H9 (cell line): Measurements from ENCODE around the gene CD2AP. TPM values are rescaled to one million over a fixed set of nuclear protein-coding genes. Genes with fewer than 3 reads are reported as not detected.
A peak's percentile ranks its signal among the peaks of the same experiment; 100 is the strongest.

Experiments
- DNase-seq: peaks from one replicate; pipeline ENCODE4 v3.0.0-alpha.2; 2017
- H2AFZ ChIP-seq: one replicate; pipeline ENCODE4 v1.6.1; 2013; ENCODE audit warnings: mild to moderate bottlenecking, low read length, control low read depth, moderate library complexity
- H2AK5ac ChIP-seq: 2 replicates; pipeline ENCODE4 v1.6.1; 2013; ENCODE audit warnings: low read length, control low read depth, mixed read lengths; ENCODE audit not compliant: insufficient read length
- H2BK120ac ChIP-seq: one replicate; pipeline ENCODE4 v1.6.1; 2013; ENCODE audit warnings: low read depth, mild to moderate bottlenecking, low read length, control low read depth, inconsistent platforms; ENCODE audit not compliant: poor library complexity, severe bottlenecking
- H2BK12ac ChIP-seq: 2 replicates; pipeline ENCODE4 v1.6.1; 2013; ENCODE audit warnings: low read length, control low read depth, mixed read lengths, low read depth; ENCODE audit not compliant: insufficient read length
- H2BK15ac ChIP-seq: 2 replicates; pipeline ENCODE4 v1.6.1; 2013; ENCODE audit warnings: low read depth, low read length, control low read depth
- H2BK20ac ChIP-seq: one replicate; pipeline ENCODE4 v1.6.1; 2013; ENCODE audit warnings: low read depth, mild to moderate bottlenecking, low read length, control low read depth, inconsistent platforms; ENCODE audit not compliant: poor library complexity, severe bottlenecking
- H2BK5ac ChIP-seq: 2 replicates; pipeline ENCODE4 v1.6.1; 2013; ENCODE audit warnings: low read length, control low read depth, mixed read lengths; ENCODE audit not compliant: insufficient read length
- H3K14ac ChIP-seq: 2 replicates; pipeline ENCODE4 v1.6.1; 2013; ENCODE audit warnings: low read length, control low read depth; ENCODE audit not compliant: insufficient read depth
- H3K18ac ChIP-seq: 2 replicates; pipeline ENCODE4 v1.6.1; 2013; ENCODE audit warnings: low read depth, mild to moderate bottlenecking, mixed read lengths, low read length, control low read depth; ENCODE audit not compliant: insufficient read length
- H3K23ac ChIP-seq: 2 replicates; pipeline ENCODE4 v1.6.1; 2013; ENCODE audit warnings: low read length, control low read depth, mixed read lengths, low read depth; ENCODE audit not compliant: insufficient read length
- H3K23me2 ChIP-seq: 2 replicates; pipeline ENCODE4 v1.6.1; 2013; ENCODE audit warnings: low read depth, mild to moderate bottlenecking, mixed read lengths, low read length, control low read depth; ENCODE audit not compliant: insufficient read length, poor library complexity, severe bottlenecking
- H3K27ac ChIP-seq: 2 replicates; pipeline ENCODE4 v1.5.1; 2013; ENCODE audit warnings: low read length, control low read depth, mixed read lengths, low read depth; ENCODE audit not compliant: insufficient read length
- H3K27me3 ChIP-seq: 2 replicates; pipeline ENCODE4 v1.6.1; 2013; ENCODE audit warnings: low read length, control low read depth, inconsistent platforms; ENCODE audit not compliant: insufficient read depth
- H3K4ac ChIP-seq: 2 replicates; pipeline ENCODE4 v1.6.1; 2013; ENCODE audit warnings: low read depth, mild to moderate bottlenecking, control low read depth, inconsistent platforms, low read length, moderate library complexity
- H3K4me1 ChIP-seq: 2 replicates; pipeline ENCODE4 v1.6.1; 2013; ENCODE audit warnings: low read length, control low read depth, inconsistent platforms; ENCODE audit not compliant: insufficient read depth
- H3K4me2 ChIP-seq: 2 replicates; pipeline ENCODE4 v1.6.1; 2013; ENCODE audit warnings: low read length, control low read depth, mixed read lengths; ENCODE audit not compliant: insufficient read length, insufficient read depth
- H3K56ac ChIP-seq: 2 replicates; pipeline ENCODE4 v1.6.1; 2013; ENCODE audit warnings: low read depth, mild to moderate bottlenecking, mixed read lengths, low read length, control low read depth; ENCODE audit not compliant: insufficient read length
- H3K79me1 ChIP-seq: 2 replicates; pipeline ENCODE4 v1.6.1; 2013; ENCODE audit warnings: low read depth, mild to moderate bottlenecking, moderate library complexity, low read length, control low read depth, inconsistent platforms; ENCODE audit not compliant: insufficient read depth, poor library complexity, severe bottlenecking
- H3K79me2 ChIP-seq: 2 replicates; pipeline ENCODE4 v1.6.1; 2013; ENCODE audit warnings: low read length, control low read depth, inconsistent platforms; ENCODE audit not compliant: insufficient read depth
- H3K9ac ChIP-seq: 2 replicates; pipeline ENCODE4 v1.6.1; 2013; ENCODE audit warnings: low read length, control low read depth, mixed read lengths; ENCODE audit not compliant: insufficient read length; ENCODE audit errors: extremely low read depth
- H3K9me3 ChIP-seq: one replicate; pipeline ENCODE4 v1.6.1; 2013; ENCODE audit warnings: low read depth, low read length, inconsistent platforms; ENCODE audit not compliant: control insufficient read depth
- H3T11ph ChIP-seq: one replicate; pipeline ENCODE4 v1.6.1; 2013; ENCODE audit warnings: mild to moderate bottlenecking, low read length, control low read depth, inconsistent platforms
- H4K20me1 ChIP-seq: one replicate; pipeline ENCODE4 v1.6.1; 2013; ENCODE audit not compliant: control insufficient read depth, insufficient read length, insufficient read depth
- H4K5ac ChIP-seq: 2 replicates; pipeline ENCODE4 v1.6.1; 2013; ENCODE audit warnings: low read depth, mild to moderate bottlenecking, mixed read lengths, low read length, control low read depth; ENCODE audit not compliant: insufficient read length
- H4K8ac ChIP-seq: replicated peaks from 2 replicates; pipeline ENCODE4 v1.6.1; 2013; ENCODE audit warnings: low read length, control low read depth, mixed read lengths, low read depth; ENCODE audit not compliant: insufficient read length
- H4K91ac ChIP-seq: 2 replicates; pipeline ENCODE4 v1.6.1; 2013; ENCODE audit warnings: low read depth, mild to moderate bottlenecking, moderate library complexity, mixed read lengths, low read length, control low read depth; ENCODE audit not compliant: insufficient read length
- H3K27ac Mint-ChIP-seq, 3 experiments: 2 replicates in 2 of 3; 3 replicates in 1 of 3; pipeline ENCODE4 v1.8.0; 2020 to 2021; ENCODE audit warnings: mixed read lengths in 3 of 3, mild to moderate bottlenecking in 1 of 3, moderate library complexity in 1 of 3
- H3K27me3 Mint-ChIP-seq: 2 replicates; pipeline ENCODE4 v1.8.0; 2021; ENCODE audit warnings: low read depth, mild to moderate bottlenecking, moderate library complexity, mixed read lengths
- H3K36me3 Mint-ChIP-seq, 3 experiments: 2 replicates in 2 of 3; 3 replicates in 1 of 3; pipeline ENCODE4 v1.8.0; 2020 to 2021; ENCODE audit warnings: low read depth in 3 of 3, mixed read lengths in 3 of 3; ENCODE audit not compliant: insufficient read depth in 1 of 3
- H3K4me1 Mint-ChIP-seq, 2 experiments: 2 replicates each; pipeline ENCODE4 v1.8.0; 2020; ENCODE audit warnings: mixed read lengths in 2 of 2
- H3K4me3 Mint-ChIP-seq, 2 experiments: 2 replicates in 1 of 2; 3 replicates in 1 of 2; pipeline ENCODE4 v1.8.0; 2020 to 2021; ENCODE audit warnings: mild to moderate bottlenecking in 2 of 2, mixed read lengths in 2 of 2, moderate library complexity in 1 of 2
- H3K9me3 Mint-ChIP-seq, 2 experiments: 2 replicates in 1 of 2; 3 replicates in 1 of 2; pipeline ENCODE4 v1.8.0; 2020; ENCODE audit warnings: mild to moderate bottlenecking in 2 of 2, mixed read lengths in 2 of 2, moderate library complexity in 1 of 2
- WGBS: extraction: QIAGEN DNeasy Blood & Tissue Kit; methylation state at CpG from one replicate; pipeline ENCODE4 v1.1.7; 2013; ENCODE audit warnings: missing lambda C conversion rate, low lambda C conversion rate, mixed read lengths; ENCODE audit not compliant: insufficient read length; ENCODE audit errors: extremely low coverage; 5-methylcytosine and 5-hydroxymethylcytosine counted together
- total RNA-seq: library from RNA; stranded (reverse); gene quantifications from 2 replicates; pipeline ENCODE4 v1.2.1, GENCODE V29; 2021
- TF ChIP-seq, protein P1 (sequence below): fragments of 200-600 bp; sonication (generic); conservative IDR thresholded peaks from 3 replicates; pipeline ENCODE4 v1.8.0; 2021; ENCODE audit warnings: antibody characterized with exemption, mild to moderate bottlenecking

CD2AP gene
- total RNA-seq, 1 experiment from 2014 or later = 50.1 TPM

DNA sequence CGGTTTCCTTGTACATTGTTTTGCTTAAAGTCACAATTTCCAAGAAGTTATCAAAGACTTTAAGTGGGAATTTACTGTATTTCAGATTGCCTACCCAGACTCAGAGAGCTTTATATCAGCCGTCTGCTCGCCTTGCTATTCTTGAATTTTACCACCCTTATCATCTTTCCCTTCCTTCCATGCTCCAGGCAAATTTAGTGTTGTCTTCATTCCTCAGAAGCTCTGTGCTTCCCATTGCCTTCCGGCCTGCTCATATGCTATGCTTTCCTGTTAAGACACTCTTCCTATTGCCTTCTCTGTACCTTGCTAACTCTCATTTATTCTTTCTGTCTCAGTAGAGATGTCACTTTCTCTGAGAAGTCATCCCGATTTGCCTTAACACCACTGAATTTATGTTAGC lies 52.1 kb downstream of the CD2AP start:
- H3K27ac Mint-ChIP-seq = peak overlapping the region in 1 of 3 experiments; percentile 2; a peak in 2 of 7 replicates

More for the DNA sequence above, 52.1 kb downstream of the CD2AP start:
- H4K5ac ChIP-seq = no peak overlapping the region
- TF ChIP-seq, protein P1, sequence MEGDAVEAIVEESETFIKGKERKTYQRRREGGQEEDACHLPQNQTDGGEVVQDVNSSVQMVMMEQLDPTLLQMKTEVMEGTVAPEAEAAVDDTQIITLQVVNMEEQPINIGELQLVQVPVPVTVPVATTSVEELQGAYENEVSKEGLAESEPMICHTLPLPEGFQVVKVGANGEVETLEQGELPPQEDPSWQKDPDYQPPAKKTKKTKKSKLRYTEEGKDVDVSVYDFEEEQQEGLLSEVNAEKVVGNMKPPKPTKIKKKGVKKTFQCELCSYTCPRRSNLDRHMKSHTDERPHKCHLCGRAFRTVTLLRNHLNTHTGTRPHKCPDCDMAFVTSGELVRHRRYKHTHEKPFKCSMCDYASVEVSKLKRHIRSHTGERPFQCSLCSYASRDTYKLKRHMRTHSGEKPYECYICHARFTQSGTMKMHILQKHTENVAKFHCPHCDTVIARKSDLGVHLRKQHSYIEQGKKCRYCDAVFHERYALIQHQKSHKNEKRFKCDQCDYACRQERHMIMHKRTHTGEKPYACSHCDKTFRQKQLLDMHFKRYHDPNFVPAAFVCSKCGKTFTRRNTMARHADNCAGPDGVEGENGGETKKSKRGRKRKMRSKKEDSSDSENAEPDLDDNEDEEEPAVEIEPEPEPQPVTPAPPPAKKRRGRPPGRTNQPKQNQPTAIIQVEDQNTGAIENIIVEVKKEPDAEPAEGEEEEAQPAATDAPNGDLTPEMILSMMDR = no peak
- peaks cover 6% of the 10 kb centered on the region for H3K79me1 ChIP-seq
- peaks cover 12% of the 10 kb centered on the region; the same call in 1 of the 2 replicates for H3K79me2 ChIP-seq
- no peak overlapping the region for H3K9ac ChIP-seq
- H3K18ac ChIP-seq = no peak overlapping the region
- H2AK5ac ChIP-seq = no peak overlapping the region
- no peak overlapping the region for H2BK5ac ChIP-seq
- no peak overlapping the region for H3K4ac ChIP-seq
- no peak overlapping the region for H2BK12ac ChIP-seq
- H2BK15ac ChIP-seq = no peak overlapping the region
- H4K20me1 ChIP-seq = no peaks in the 10 kb centered on the region
- DNase-seq = no peak
- peaks cover 4 to 5% of the 10 kb centered on the region in 2 experiments; a peak in 3 of 5 replicates for H3K9me3 Mint-ChIP-seq
- no peak overlapping the region for H3K4me2 ChIP-seq
- no peak overlapping the region for H3K23ac ChIP-seq
- H3K27me3 ChIP-seq = no peaks in the 10 kb centered on the region
- H3T11ph ChIP-seq = no peak overlapping the region
- no peaks in the 10 kb centered on the region for H3K27me3 Mint-ChIP-seq
- no peak overlapping the region for H2BK20ac ChIP-seq
- H3K56ac ChIP-seq = no peak overlapping the region
- no peak overlapping the region for H3K27ac ChIP-seq
- no peak overlapping the region for H4K8ac ChIP-seq
- no peaks in the 10 kb centered on the region for H3K23me2 ChIP-seq
- H3K14ac ChIP-seq = no peak overlapping the region
- H3K4me1 ChIP-seq = no peaks in the 10 kb centered on the region; the same call in 1 of the 2 replicates
- H2BK120ac ChIP-seq = no peak overlapping the region
- no peak overlapping the region for H4K91ac ChIP-seq
- H3K36me3 Mint-ChIP-seq = peaks cover 28 to 36% (median 31%) of the 10 kb centered on the region in 3 experiments
- H2AFZ ChIP-seq = no peak overlapping the region
- no peak overlapping the region for H3K4me3 Mint-ChIP-seq
- WGBS = no CpG with 5 or more reads among the region's 5 CpGs
- peaks cover 0 to 6% of the 10 kb centered on the region in 2 experiments; a peak in 1 of 4 replicates for H3K4me1 Mint-ChIP-seq
- H3K9me3 ChIP-seq = no peaks in the 10 kb centered on the region
